Ovary (tissue), 3 donors: Measurements from ENCODE around the gene GPER1.

Experiments used
- CTCF ChIP-seq, 3 donors: fragments of 450-650 bp in 2 of 3; fragments of 200-600 bp in 1 of 3; IDR thresholded peaks; one replicate each; pipeline versions ENCODE4 v1.5.1 to v1.8.0; 2016 to 2022; ENCODE audit warnings: antibody characterized with exemption in 3 of 3, mild to moderate bottlenecking in 1 of 3
- EP300 ChIP-seq: sonication (generic); formaldehyde crosslinking; IDR thresholded peaks from one replicate; pipeline ENCODE4 v1.6.1; 2017; ENCODE audit warnings: antibody characterized with exemption
- donor health status: DM: no; HTN: no; CAD: no.

- TF ChIP-seq CTCF (IDR thresholded peaks at IDR 0.05): no peak
- no peak for TF ChIP-seq EP300
These were observed 31.3 kb downstream of the GPER1 start for GRCh38 chr7:1119201-1119600.
